IPS DF 19.7 (cell line): ENCODE measurements around the gene PIKFYVE.
"Not testable (repeated sequence)": the region's sequence is repeated elsewhere in the genome, so short reads cannot be mapped to it uniquely, and the experiment has no call there.

Experiments
- DNase-seq: peaks from one replicate; pipeline ENCODE4 v3.0.0-alpha.2; 2013; ENCODE audit warnings: low read depth, low spot score

Gene PIKFYVE, protein sequence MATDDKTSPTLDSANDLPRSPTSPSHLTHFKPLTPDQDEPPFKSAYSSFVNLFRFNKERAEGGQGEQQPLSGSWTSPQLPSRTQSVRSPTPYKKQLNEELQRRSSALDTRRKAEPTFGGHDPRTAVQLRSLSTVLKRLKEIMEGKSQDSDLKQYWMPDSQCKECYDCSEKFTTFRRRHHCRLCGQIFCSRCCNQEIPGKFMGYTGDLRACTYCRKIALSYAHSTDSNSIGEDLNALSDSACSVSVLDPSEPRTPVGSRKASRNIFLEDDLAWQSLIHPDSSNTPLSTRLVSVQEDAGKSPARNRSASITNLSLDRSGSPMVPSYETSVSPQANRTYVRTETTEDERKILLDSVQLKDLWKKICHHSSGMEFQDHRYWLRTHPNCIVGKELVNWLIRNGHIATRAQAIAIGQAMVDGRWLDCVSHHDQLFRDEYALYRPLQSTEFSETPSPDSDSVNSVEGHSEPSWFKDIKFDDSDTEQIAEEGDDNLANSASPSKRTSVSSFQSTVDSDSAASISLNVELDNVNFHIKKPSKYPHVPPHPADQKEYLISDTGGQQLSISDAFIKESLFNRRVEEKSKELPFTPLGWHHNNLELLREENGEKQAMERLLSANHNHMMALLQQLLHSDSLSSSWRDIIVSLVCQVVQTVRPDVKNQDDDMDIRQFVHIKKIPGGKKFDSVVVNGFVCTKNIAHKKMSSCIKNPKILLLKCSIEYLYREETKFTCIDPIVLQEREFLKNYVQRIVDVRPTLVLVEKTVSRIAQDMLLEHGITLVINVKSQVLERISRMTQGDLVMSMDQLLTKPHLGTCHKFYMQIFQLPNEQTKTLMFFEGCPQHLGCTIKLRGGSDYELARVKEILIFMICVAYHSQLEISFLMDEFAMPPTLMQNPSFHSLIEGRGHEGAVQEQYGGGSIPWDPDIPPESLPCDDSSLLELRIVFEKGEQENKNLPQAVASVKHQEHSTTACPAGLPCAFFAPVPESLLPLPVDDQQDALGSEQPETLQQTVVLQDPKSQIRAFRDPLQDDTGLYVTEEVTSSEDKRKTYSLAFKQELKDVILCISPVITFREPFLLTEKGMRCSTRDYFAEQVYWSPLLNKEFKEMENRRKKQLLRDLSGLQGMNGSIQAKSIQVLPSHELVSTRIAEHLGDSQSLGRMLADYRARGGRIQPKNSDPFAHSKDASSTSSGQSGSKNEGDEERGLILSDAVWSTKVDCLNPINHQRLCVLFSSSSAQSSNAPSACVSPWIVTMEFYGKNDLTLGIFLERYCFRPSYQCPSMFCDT (N-terminal part only)

GRCh38 chr2:208265801-208266552, at the start of gene PIKFYVE:
Gene PIKFYVE, plus strand, starts transcription at chr2:208266255. Its CDS starts 5,265 bp downstream, at chr2:208271520.
- DNase-seq: peak; percentile 94

DNA sequence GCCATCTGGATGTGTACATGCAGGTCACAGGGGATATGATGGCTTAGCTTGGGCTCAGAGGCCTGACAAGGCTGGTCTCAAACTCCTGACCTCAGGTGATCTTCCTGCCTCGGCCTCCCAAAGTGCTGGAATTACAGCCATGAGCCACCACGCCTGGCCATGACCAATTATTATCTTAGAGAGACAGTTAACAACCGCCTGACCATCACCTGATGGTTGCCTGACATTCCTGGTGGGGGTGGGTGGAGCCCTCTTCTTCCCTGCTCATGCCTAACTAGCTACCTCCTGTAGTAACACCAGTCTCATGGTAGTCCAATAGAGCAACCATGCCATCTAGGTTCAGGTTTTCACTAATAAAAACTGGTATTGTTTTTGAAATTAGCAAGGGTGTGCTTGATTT, 44.2 kb upstream of the PIKFYVE start:
- DNase-seq: not testable (repeated sequence)

DNA sequence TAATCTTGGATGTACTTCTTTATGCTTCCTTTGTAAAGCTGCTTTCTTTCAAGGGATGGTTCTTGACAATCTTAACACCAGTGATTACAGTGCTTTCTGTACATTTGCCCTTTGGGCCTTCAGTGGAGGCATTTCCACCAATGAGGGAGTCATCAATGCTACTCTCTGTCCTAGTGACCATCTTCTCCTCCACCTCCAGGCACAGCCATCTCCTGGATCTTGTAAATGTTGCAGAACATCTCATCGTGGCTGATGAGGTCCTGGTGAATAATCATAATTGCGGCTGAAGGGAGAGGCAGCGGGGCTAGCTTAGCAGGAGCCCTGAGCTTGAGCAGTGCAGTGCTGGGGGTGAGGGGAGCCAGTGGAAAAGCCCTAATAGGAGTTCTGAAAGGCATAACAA, 43.7 kb upstream of the PIKFYVE start:
- no peak for DNase-seq

DNA sequence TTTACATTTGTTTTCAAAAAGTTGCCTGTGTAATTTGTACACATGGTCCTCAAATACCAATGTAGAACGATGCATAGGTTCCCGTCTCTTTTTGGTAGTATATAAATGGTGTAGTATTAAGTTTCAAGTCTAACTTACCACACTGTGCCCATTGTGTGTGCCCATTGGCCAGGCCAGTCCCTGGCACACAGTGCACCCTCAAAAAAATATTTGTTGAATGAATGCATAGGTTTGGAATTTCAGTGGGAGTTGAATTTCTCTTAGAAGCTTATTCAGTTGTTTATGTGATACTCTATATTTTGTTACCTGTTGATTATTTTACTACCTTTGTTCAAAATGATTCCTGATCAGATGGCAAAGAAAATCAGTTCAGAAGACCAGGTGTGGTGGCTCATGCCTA, 41.3 kb upstream of the PIKFYVE start:
- DNase-seq: no peak

GRCh38 chr2:208227581-208228232, 38.3 kb upstream of the PIKFYVE start:
- DNase-seq: no peak

DNA sequence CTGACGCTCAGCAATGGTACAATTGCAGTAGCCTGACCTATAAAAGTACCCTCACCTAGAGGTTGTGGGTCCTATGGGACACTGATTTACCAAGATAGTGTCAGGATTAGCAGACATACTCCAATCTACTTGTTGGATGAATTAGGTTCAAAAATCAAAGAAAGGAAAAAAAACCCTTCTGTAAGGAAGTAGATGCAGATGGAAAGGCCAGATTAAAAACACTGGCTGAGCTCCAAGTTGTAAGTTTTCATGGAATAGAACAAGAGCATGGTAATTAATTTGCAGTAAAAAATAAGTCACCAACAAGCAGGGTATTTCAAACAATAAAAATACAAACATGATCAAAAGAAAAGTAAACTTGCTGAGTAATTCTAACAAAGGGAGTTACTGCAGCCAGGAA, 37.6 kb upstream of the PIKFYVE start:
- no peak for DNase-seq

GRCh38 chr2:208234786-208235185, 31.3 kb upstream of the PIKFYVE start:
- no peak for DNase-seq

- no peak for DNase-seq
Observed at GRCh38 chr2:208235860-208236259, 30.2 kb upstream of the PIKFYVE start.

- no peak for DNase-seq
Observed at GRCh38 chr2:208239770-208240493, 26.1 kb upstream of the PIKFYVE start.

DNA sequence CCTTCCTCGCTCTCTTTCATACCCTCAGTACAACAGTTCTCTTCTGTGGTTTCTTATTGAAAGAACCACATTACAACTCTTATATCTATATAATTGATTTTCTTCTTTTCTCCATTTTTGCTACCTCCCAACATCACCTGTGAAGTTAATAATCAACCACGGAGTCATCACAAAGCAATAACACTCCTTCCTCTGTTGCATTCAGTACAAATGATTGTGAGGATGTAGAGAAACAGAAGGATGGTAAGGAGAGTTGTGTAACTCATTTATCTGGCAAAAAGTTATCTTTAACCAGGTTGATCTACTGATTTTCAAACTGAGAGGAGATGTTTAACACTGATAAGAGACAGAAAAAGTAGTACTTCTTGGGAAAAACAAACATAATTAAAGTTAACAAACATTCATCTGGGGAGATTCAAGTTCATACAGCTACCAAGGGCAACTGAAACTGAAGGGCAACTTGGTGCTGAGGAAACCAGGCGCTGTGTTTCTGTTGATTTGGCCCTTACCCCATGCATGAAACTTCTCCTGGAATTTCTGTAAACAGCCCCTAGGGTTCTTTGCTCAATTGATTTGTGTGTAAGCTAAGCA, 25.3 kb upstream of the PIKFYVE start:
- DNase-seq: no peak

- no peak for DNase-seq
Observed at GRCh38 chr2:208244422-208244821, 21.6 kb upstream of the PIKFYVE start.

GRCh38 chr2:208245746-208246145, 20.3 kb upstream of the PIKFYVE start:
- no peak for DNase-seq

GRCh38 chr2:208248601-208249000, 17.5 kb upstream of the PIKFYVE start:
- no peak for DNase-seq

DNA sequence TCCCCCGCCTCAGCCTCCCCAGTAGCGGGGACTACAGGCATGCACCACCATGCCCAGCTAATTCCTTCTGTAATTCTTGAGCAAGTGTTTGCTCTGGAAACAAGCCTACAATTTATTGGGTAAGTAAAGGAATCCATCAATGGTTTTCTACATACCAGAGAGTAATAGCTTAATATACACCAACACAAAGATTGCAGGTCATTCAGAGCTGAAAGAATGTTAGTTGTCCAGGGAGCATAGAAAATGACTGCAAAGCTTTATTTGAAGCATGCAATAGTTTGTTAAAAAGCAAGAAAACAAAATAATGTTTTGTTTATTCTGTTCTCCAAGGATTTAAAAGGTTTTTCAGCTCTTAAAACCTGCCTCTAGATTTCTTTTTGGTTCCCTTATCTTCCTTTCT, 16.8 kb upstream of the PIKFYVE start:
- DNase-seq: no peak

DNA sequence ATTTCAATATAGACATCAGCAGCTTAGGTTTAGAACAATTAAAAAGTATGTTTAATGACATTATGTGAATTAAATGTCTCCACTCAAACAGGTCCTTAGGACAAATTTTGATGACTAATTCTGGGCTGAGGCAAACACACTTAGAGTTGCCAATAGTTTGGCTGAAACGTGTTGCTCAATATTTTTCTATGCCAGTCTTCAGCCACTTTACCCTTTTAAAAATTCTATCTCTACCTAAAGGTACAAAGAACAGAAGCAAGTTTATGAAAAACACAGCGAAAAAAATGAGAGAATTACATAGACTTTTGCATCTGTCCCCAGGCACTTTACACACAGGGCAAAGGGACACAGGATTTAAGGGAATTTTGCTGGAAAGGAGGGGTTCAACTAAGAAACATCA, 15.7 kb upstream of the PIKFYVE start:
- DNase-seq: no peak

DNA sequence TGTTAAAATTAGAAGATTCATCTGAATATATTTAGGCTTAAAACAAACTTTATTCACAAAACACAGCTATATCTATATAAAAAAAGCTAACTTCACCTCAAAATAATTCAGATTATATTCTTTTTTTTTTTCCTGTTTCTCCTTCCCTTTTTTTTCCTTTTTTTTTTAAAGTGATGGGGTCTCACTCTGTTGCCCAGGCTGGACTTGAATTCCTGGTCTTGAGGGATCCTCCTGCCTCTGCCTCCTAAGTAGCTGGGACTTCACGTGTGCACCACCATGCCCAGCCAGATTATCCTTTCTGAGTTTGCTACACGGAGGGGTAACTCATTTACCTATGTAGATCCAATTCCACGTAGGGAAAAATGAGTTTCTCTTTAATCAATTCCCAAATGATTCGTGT, 15.0 kb upstream of the PIKFYVE start:
- no peak for DNase-seq

- no peak for DNase-seq
Observed at GRCh38 chr2:208252716-208253492, 13.2 kb upstream of the PIKFYVE start.

GRCh38 chr2:208253600-208254117, 12.4 kb upstream of the PIKFYVE start:
- no peak for DNase-seq
